GM12891 (cell line): ENCODE data around the gene ACP2.

Experiments
- POLR2A ChIP-seq: IDR thresholded peaks from 2 replicates; pipeline ENCODE4 v1.6.1; 2011; ENCODE audit warnings: low read depth, low read length, control low read depth
- POLR2AphosphoS5 ChIP-seq: IDR thresholded peaks from 2 replicates; pipeline ENCODE4 v1.6.1; 2011; ENCODE audit warnings: low read depth, low read length, control low read depth

- TF ChIP-seq POLR2A (no peak), POLR2AphosphoS5 (no peak)
These were observed 32.2 kb upstream of the ACP2 start for GRCh38 chr11:47280860-47281259.
